GM10248 (cell line): ENCODE data around the gene TES.

Source experiments
- CTCF ChIA-PET: fragments of 300-600 bp; sonication (Branson Sonifier 250); formaldehyde crosslinking; extraction: SDS; loops from one replicate; lab custom pipeline; 2021; ENCODE audit warnings: antibody characterized with exemption; lab: Yijun Ruan, JAX
- POLR2A ChIA-PET: fragments of 350-650 bp; sonication (Branson Sonifier 250); formaldehyde crosslinking; extraction: SDS; loops from one replicate; lab custom pipeline; 2020; ENCODE audit warnings: antibody characterized with exemption; lab: Yijun Ruan, JAX
- DNase-seq: peaks from one replicate; pipeline ENCODE4 v3.0.0; 2012; ENCODE audit errors: extremely low spot score
- TF ChIP-seq, protein P1 (sequence below): IDR thresholded peaks from 2 replicates; pipeline ENCODE4 v1.5.1; 2012; ENCODE audit warnings: mild to moderate bottlenecking, low read depth; ENCODE audit errors: extremely low read depth, missing control alignments, control extremely low read depth

The TES gene, protein sequence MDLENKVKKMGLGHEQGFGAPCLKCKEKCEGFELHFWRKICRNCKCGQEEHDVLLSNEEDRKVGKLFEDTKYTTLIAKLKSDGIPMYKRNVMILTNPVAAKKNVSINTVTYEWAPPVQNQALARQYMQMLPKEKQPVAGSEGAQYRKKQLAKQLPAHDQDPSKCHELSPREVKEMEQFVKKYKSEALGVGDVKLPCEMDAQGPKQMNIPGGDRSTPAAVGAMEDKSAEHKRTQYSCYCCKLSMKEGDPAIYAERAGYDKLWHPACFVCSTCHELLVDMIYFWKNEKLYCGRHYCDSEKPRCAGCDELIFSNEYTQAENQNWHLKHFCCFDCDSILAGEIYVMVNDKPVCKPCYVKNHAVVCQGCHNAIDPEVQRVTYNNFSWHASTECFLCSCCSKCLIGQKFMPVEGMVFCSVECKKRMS

DNA sequence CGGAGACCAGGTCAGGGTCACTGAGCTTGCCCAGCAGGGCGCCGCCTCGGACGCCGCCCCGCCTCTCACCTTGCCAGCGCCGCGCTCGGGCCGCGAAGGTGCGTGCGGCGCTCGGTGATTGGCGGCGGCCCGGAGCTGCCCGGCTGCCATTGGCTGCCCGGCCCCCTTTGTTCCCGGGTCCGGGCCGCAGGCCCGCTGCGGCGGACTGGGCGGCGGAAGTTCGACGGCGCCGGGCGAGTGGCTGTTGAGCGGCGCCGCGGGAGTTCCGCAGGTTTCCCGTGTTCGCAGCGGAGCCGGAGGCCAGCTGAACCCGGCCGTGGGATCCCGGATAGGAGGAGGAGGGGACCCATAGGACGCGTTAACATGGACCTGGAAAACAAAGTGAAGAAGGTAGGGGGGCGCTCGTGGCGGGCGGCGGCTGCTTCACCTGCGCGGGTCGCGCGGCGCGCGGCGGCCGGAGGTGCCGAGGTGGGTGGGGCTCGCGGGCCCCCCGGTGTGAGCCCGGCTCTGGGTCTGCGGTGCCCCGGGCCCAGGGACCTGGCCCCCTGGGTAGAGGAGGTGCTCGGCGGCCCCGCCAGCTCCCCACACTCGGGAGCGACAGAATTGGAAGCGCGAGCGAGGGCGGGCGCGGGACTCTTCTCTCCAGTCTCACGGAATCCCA lies at the start of gene TES:
TES (plus strand) TSS at position 195 of the 661 bp plus-strand sequence; CDS start at position 364, 169 bp downstream.
- DNase-seq, result peak; percentile 89
- ChIA-PET POLR2A (no interaction called here), CTCF (interaction anchor here (0.8 to 5.9 kb wide), 15 partner anchors 10 to 381 kb away, joined by 3 to 64 read pairs (median 5); no protein-coding TSS in a partner anchor)

DNA sequence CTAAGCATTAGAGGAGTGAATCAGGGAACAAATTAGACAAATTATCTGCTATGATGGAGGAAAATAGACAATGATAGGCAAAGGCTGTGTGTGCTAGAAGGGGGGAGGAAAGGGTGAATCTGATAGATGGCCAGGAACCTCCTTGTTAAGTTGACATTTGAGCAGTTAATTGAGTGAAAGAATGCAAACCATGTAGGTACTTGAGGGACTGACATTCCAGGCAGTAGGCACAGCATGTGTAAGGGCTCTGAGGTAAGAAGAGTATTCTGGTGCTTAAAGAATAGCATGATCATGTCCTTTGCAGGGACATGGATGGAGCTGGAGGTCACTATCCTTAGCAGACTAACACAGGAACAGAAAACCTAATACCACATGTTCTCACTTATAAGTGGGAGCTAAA lies 48.6 kb upstream of the TES start:
- ChIA-PET CTCF (interaction anchor here (0.6 to 3.0 kb wide), 5 partner anchors 9 to 746 kb away, joined by 3 to 13 read pairs (median 4); no protein-coding TSS in a partner anchor), POLR2A (no interaction called here)
- DNase-seq, result no peak
- TF ChIP-seq, protein P1, sequence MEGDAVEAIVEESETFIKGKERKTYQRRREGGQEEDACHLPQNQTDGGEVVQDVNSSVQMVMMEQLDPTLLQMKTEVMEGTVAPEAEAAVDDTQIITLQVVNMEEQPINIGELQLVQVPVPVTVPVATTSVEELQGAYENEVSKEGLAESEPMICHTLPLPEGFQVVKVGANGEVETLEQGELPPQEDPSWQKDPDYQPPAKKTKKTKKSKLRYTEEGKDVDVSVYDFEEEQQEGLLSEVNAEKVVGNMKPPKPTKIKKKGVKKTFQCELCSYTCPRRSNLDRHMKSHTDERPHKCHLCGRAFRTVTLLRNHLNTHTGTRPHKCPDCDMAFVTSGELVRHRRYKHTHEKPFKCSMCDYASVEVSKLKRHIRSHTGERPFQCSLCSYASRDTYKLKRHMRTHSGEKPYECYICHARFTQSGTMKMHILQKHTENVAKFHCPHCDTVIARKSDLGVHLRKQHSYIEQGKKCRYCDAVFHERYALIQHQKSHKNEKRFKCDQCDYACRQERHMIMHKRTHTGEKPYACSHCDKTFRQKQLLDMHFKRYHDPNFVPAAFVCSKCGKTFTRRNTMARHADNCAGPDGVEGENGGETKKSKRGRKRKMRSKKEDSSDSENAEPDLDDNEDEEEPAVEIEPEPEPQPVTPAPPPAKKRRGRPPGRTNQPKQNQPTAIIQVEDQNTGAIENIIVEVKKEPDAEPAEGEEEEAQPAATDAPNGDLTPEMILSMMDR, result no peak

More for the DNA sequence above, at the start of gene TES:
- TF ChIP-seq, protein P1, result no peak

DNA sequence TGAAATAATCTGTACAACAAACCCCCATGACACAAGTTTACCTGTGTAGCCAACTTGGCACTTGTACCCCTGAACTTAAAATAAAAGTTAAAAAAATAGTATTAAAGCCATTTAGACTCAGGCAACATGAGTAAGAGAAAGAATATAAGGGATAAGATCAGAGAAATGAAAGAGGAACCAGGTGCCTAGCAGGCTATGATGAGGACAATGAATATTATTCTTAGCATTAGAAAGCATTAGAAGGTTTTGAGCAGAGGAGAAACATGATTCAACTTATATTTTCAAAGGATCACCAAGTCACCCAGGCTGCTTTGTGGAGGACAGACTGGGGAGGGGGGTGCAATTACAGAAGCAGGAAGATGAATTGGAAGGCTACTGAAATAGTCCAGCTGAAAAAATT lies 48.1 kb upstream of the TES start:
- TF ChIP-seq, protein P1, result no peak
- DNase-seq, result no peak
- CTCF ChIA-PET, result interaction anchor here (0.6 to 3.0 kb wide), 5 partner anchors 8 to 746 kb away, joined by 3 to 13 read pairs (median 4); no protein-coding TSS in a partner anchor
- POLR2A ChIA-PET, result no interaction called here

DNA sequence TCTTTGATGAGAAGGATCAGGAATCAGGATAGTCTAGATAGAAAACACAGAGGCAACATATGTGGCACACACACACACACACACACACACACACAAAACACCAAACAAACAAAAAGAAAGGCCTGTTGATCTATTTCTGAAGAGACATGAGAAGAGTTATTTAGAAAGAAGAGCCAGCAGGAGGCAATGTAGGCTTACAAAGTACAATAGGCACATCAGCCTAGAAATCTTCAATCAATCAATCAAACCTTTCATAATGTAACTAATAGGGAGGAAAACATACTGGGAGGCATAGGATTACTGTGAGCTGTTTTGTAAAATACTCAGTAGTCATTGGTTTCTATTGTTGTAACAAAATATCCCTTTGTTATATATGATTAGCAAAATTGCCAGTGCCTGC lies 47.3 kb upstream of the TES start:
- ChIA-PET POLR2A (no interaction called here), CTCF (interaction anchor here (0.7 to 3.0 kb wide), 16 partner anchors 9 to 429 kb away, joined by 3 to 17 read pairs (median 4); no protein-coding TSS in a partner anchor)
- DNase-seq, result no peak
- TF ChIP-seq, protein P1, result peak; percentile 17

DNA sequence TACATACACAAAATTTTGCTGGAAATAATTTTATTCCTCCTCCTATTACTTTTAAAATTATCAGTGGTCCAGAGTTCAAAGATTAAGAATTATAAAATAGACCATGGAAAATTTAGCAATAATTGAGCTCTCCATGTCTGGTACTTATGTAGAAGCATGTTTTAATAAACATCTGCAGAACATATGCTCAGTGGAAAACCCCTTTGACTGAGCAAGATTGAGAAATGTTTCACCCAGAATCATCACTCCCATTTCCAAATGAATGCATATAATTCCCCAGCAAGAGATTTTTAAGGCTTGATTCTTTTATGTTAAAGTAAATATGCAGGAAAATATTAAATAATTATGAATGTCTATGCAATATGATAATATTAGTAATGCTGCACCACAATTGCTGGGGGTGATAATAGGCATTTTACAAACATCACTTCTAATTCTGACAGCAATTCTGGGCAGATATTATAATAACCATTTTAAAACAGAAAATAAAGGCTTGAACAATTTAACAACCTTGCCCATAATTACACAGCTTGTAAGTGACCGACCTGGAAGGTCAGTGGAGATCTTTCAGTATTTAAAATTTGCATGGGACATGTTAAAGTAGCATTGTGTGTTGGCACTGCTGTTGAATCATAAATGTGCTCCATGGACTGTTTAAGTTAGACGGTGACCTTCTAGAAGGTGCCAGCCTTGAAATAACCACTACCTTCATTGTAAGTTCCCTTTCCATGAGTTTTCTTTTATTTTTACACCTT lies 45.6 kb upstream of the TES start:
- ChIA-PET POLR2A (no interaction called here), CTCF (interaction anchor here (1.0 to 2.1 kb wide), 4 partner anchors 12 to 72 kb away, joined by 3 to 17 read pairs (median 4); no protein-coding TSS in a partner anchor)
- TF ChIP-seq, protein P1, result no peak
- no peak for DNase-seq

DNA sequence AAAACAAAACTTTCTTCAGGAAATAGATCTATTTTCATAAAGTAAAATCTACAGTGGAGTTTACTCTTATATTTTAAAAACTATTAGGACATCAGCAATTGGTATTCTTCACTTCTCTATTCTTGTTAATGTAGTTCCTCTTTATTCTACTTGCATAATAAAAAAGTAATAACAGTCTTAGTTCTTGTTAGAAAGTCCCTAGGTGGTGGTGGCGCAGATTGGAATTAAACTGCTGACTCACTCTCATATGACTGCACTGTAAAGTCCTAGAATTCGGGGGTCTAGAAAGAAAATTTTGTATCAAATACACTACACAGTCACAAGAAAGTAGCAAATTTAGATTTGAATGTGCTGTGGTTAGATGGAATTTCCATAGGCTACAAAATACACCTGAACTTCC lies 44.6 kb upstream of the TES start:
- TF ChIP-seq, protein P1, result no peak
- ChIA-PET CTCF (interaction anchor here (1.0 to 6.2 kb wide), 5 partner anchors 9 to 425 kb away, joined by 3 to 41 read pairs (median 4); no protein-coding TSS in a partner anchor), POLR2A (no interaction called here)
- peak; percentile 29 for DNase-seq
